NB4 (cell line): ENCODE results near the gene EMP1.

ENCODE experiments used
- DNase-seq: peaks from one replicate; pipeline ENCODE4 v3.0.0; 2010; ENCODE audit warnings: low read depth
- H3K4me3 ChIP-seq: one replicate; pipeline ENCODE4 v1.5.1; 2011; ENCODE audit warnings: mild to moderate bottlenecking, low read depth, low read length, moderate library complexity
- CTCF ChIP-seq: IDR thresholded peaks from one replicate; pipeline ENCODE4 v1.5.1; 2012; ENCODE audit warnings: low read depth, low read length
- MAX ChIP-seq: IDR thresholded peaks from 2 replicates; pipeline ENCODE4 v1.6.1; 2011; ENCODE audit warnings: low read depth, low read length
- MYC ChIP-seq: IDR thresholded peaks from 2 replicates; pipeline ENCODE4 v1.6.1; 2011; ENCODE audit warnings: low read depth, low read length
- POLR2A ChIP-seq: IDR thresholded peaks from 2 replicates; pipeline ENCODE4 v1.6.1; 2011; ENCODE audit warnings: mild to moderate bottlenecking; ENCODE audit not compliant: insufficient read length; ENCODE audit errors: extremely low read depth

The EMP1 gene

GRCh38 chr12:13195785-13196129, 769 bp upstream of the EMP1 start:
- no peak overlapping the region for H3K4me3 ChIP-seq
- no peak for DNase-seq
- TF ChIP-seq POLR2A: no peak
- no peak for TF ChIP-seq MYC
- TF ChIP-seq MAX: no peak
- no peak for TF ChIP-seq CTCF

GRCh38 chr12:13197032-13197431, 506 bp downstream of the EMP1 start:
- H3K4me3 ChIP-seq: peak overlapping the region; percentile 44
- DNase-seq: no peak
- TF ChIP-seq POLR2A: no peak
- TF ChIP-seq CTCF: no peak
- no peak for TF ChIP-seq MYC
- TF ChIP-seq MAX: no peak

GRCh38 chr12:13197526-13198143, 1.1 kb downstream of the EMP1 start:
- TF ChIP-seq POLR2A: no peak
- TF ChIP-seq MAX: no peak
- no peak for TF ChIP-seq CTCF
- H3K4me3 ChIP-seq: no peak overlapping the region
- no peak for DNase-seq

GRCh38 chr12:13198241-13198640, 1.7 kb downstream of the EMP1 start:
- no peak for DNase-seq
- TF ChIP-seq POLR2A: no peak
- no peak for TF ChIP-seq MYC
- no peak for TF ChIP-seq CTCF
- TF ChIP-seq MAX: no peak
- no peak overlapping the region for H3K4me3 ChIP-seq

- H3K4me3 ChIP-seq: no peak overlapping the region
- TF ChIP-seq POLR2A (no peak), CTCF (no peak)
- DNase-seq: no peak
Observed at GRCh38 chr12:13198876-13199275, 2.4 kb downstream of the EMP1 start.

GRCh38 chr12:13199592-13199991, 3.1 kb downstream of the EMP1 start:
- H3K4me3 ChIP-seq: no peak overlapping the region
- TF ChIP-seq POLR2A: no peak
- TF ChIP-seq MYC: no peak
- no peak for TF ChIP-seq MAX
- no peak for TF ChIP-seq CTCF
- no peak for DNase-seq
